T-cell (primary cell): ENCODE data around the gene DPYSL3. TPM values are rescaled to one million over a fixed set of nuclear protein-coding genes. Genes with fewer than 3 reads are reported as not detected.

Source experiments
- ATAC-seq, 4 experiments: fragments of 200-7000 bp in 3 of 4; fragments of 150-1000 bp in 1 of 4; cut with Tn5 transposase; replicated peaks in 1 of 4; 1 replicate in 3 of 4; 2 replicates in 1 of 4; pipeline ENCODE4 v1.10.0; 2021; ENCODE audit warnings: moderate library complexity in 3 of 4, mild to moderate bottlenecking in 2 of 4, moderate number of reproducible peaks in 1 of 4
- CTCF ChIA-PET, 2 donors: fragments of 300-600 bp; sonication (Branson Sonifier 250); formaldehyde crosslinking; loops; one replicate each; lab custom pipeline; 2022; ENCODE audit warnings: antibody characterized with exemption in 2 of 2; lab: Charles Lee
- POLR2A ChIA-PET, 2 donors: fragments of 300-600 bp; sonication (Branson Sonifier 250); formaldehyde crosslinking; loops; one replicate each; lab custom pipeline; 2022; ENCODE audit warnings: antibody characterized with exemption in 2 of 2; lab: Charles Lee
- DNase-seq, 35 experiments: peaks; one replicate each; pipeline versions ENCODE4 v3.0.0 to v3.0.0-alpha.2; 2013 to 2023
- H3K27ac ChIP-seq: one replicate; pipeline ENCODE4 v1.5.1; 2013; ENCODE audit warnings: low read length
- H3K27me3 ChIP-seq, 2 experiments: replicated peaks in 1 of 2; 1 replicate in 1 of 2; 2 replicates in 1 of 2; pipeline versions ENCODE4 v1.6.1 to v1.7.0; 2013; ENCODE audit warnings: low read length in 1 of 2, mixed read lengths in 1 of 2; ENCODE audit not compliant: control insufficient read depth in 2 of 2, insufficient read depth in 2 of 2; ENCODE audit errors: extremely low read depth in 1 of 2
- H3K36me3 ChIP-seq, 2 donors: 1 replicate in 1 of 2; 2 replicates in 1 of 2; pipeline versions ENCODE4 v1.6.1 to v1.7.0; 2013; ENCODE audit warnings: low read length in 1 of 2; ENCODE audit not compliant: control insufficient read depth in 2 of 2, insufficient read depth in 1 of 2; ENCODE audit errors: extremely low read depth in 1 of 2
- H3K4me1 ChIP-seq, 2 experiments: 1 replicate in 1 of 2; 2 replicates in 1 of 2; pipeline versions ENCODE4 v1.6.1 to v1.7.0; 2013; ENCODE audit warnings: low read length in 2 of 2, mixed read lengths in 1 of 2; ENCODE audit not compliant: insufficient read depth in 2 of 2, control insufficient read depth in 1 of 2; ENCODE audit errors: extremely low read depth in 1 of 2
- H3K4me3 ChIP-seq, 2 donors: 1 replicate in 1 of 2; 2 replicates in 1 of 2; pipeline versions ENCODE4 v1.5.1 to v1.7.0; 2013; ENCODE audit warnings: mild to moderate bottlenecking in 2 of 2, low read length in 1 of 2, moderate library complexity in 1 of 2; ENCODE audit not compliant: control insufficient read depth in 1 of 2; ENCODE audit errors: extremely low read depth in 1 of 2
- H3K9me3 ChIP-seq: 2 replicates; pipeline ENCODE4 v1.7.0; 2013
- H3K27ac Mint-ChIP-seq, 2 donors: one replicate each; pipeline ENCODE4 v1.8.0; 2020 to 2021; ENCODE audit warnings: mild to moderate bottlenecking in 2 of 2, mixed read lengths in 2 of 2
- H3K27me3 Mint-ChIP-seq, 2 donors: one replicate each; pipeline ENCODE4 v1.8.0; 2021 to 2022; ENCODE audit warnings: mixed read lengths in 2 of 2
- H3K36me3 Mint-ChIP-seq: one replicate; pipeline ENCODE4 v1.8.0; 2021; ENCODE audit warnings: mixed read lengths
- H3K4me1 Mint-ChIP-seq, 3 donors: one replicate each; pipeline ENCODE4 v1.8.0; 2020 to 2022; ENCODE audit warnings: mixed read lengths in 3 of 3, mild to moderate bottlenecking in 1 of 3
- H3K4me3 Mint-ChIP-seq, 3 donors: one replicate each; pipeline ENCODE4 v1.8.0; 2020 to 2022; ENCODE audit warnings: mild to moderate bottlenecking in 3 of 3, mixed read lengths in 3 of 3, moderate library complexity in 3 of 3
- H3K9me3 Mint-ChIP-seq, 3 donors: one replicate each; pipeline ENCODE4 v1.8.0; 2020 to 2022; ENCODE audit warnings: mixed read lengths in 3 of 3
- WGBS: methylation state at CpG from one replicate; pipeline ENCODE4 v1.1.5; 2013; ENCODE audit warnings: missing lambda C conversion rate; ENCODE audit not compliant: insufficient coverage; 5-methylcytosine and 5-hydroxymethylcytosine counted together
- total RNA-seq, 35 experiments: library from RNA in 6 of 35; stranded (reverse) in 6 of 35; fragments of 120-200 nt in 1 of 35; gene quantifications; one replicate each; pipeline versions ENCODE4 v1.2.1 to v1.2.4 and lab custom pipeline; 2013 to 2026

The DPYSL3 gene
- total RNA-seq, 5 donors from 2014 or later (not counting 1 experiment from before 2014, with no cell fraction given): 0.09 to 0.68 (median 0.54) TPM

- H3K27ac ChIP-seq: no peak overlapping the region
Observed at GRCh38 chr5:147485814-147486213, 24.1 kb downstream of the DPYSL3 start.

GRCh38 chr5:147485046-147485445 lies 24.8 kb downstream of the DPYSL3 start:
- H3K9me3 ChIP-seq: no peaks in the 10 kb centered on the region
- ChIA-PET POLR2A (no interaction called here), CTCF (no interaction called here)
- no peak overlapping the region for H3K4me3 ChIP-seq
- H3K36me3 ChIP-seq: no peaks in the 10 kb centered on the region
- WGBS: no CpG with 5 or more reads among the region's 6 CpGs
- Mint-ChIP-seq H3K27ac (no peak overlapping the region), H3K4me1 (no peaks in the 10 kb centered on the region), H3K27me3 (peaks cover 1 to 11% of the 10 kb centered on the region in 2 donors), H3K9me3 (peaks cover 0 to 6% (median 0%) of the 10 kb centered on the region in 3 donors), H3K36me3 (no peaks in the 10 kb centered on the region), H3K4me3 (no peak overlapping the region)
- peaks cover 0 to 3% of the 10 kb centered on the region in 2 experiments for H3K27me3 ChIP-seq
- ATAC-seq: no peak
- H3K4me1 ChIP-seq: no peaks in the 10 kb centered on the region
- no peak for DNase-seq
- no peak overlapping the region for H3K27ac ChIP-seq

More at GRCh38 chr5:147485814-147486213, 24.1 kb downstream of the DPYSL3 start:
- Mint-ChIP-seq H3K27ac (no peak overlapping the region), H3K4me3 (no peak overlapping the region), H3K27me3 (peaks cover 8 to 14% of the 10 kb centered on the region in 2 donors), H3K4me1 (no peaks in the 10 kb centered on the region), H3K9me3 (peaks cover 0 to 6% (median 0%) of the 10 kb centered on the region in 3 donors), H3K36me3 (no peaks in the 10 kb centered on the region)
- peaks cover 0 to 3% of the 10 kb centered on the region in 2 experiments for H3K27me3 ChIP-seq
- POLR2A ChIA-PET: no interaction called here
- no peaks in the 10 kb centered on the region for H3K36me3 ChIP-seq
- CTCF ChIA-PET: no interaction called here
- no peak for ATAC-seq
- no peaks in the 10 kb centered on the region for H3K4me1 ChIP-seq
- WGBS: no CpG with 5 or more reads among the region's 2 CpGs
- no peak for DNase-seq
- no peak overlapping the region for H3K4me3 ChIP-seq
- no peaks in the 10 kb centered on the region for H3K9me3 ChIP-seq

- CTCF ChIA-PET: no interaction called here
- Histone ChIP-seq H3K9me3 (no peaks in the 10 kb centered on the region), H3K27ac (no peak overlapping the region), H3K36me3 (no peaks in the 10 kb centered on the region), H3K27me3 (peaks cover 0 to 3% of the 10 kb centered on the region in 2 experiments), H3K4me1 (no peaks in the 10 kb centered on the region), H3K4me3 (no peak overlapping the region)
- Mint-ChIP-seq H3K4me1 (no peaks in the 10 kb centered on the region), H3K36me3 (no peaks in the 10 kb centered on the region), H3K27me3 (peaks cover 0 to 11% of the 10 kb centered on the region in 2 donors), H3K27ac (no peak overlapping the region), H3K9me3 (peaks cover 0 to 6% (median 0%) of the 10 kb centered on the region in 3 donors), H3K4me3 (no peak overlapping the region)
- WGBS: no CpG with 5 or more reads among the region's 3 CpGs
- DNase-seq (no peak), ATAC-seq (no peak)
- POLR2A ChIA-PET: no interaction called here
Observed at GRCh38 chr5:147484708-147485020, 25.2 kb downstream of the DPYSL3 start.

GRCh38 chr5:147483961-147484707 lies 25.7 kb downstream of the DPYSL3 start:
- no peak for DNase-seq
- Mint-ChIP-seq H3K36me3 (no peaks in the 10 kb centered on the region), H3K27me3 (peaks cover 0 to 11% of the 10 kb centered on the region in 2 donors), H3K4me1 (no peaks in the 10 kb centered on the region), H3K4me3 (no peak overlapping the region), H3K27ac (no peak overlapping the region), H3K9me3 (peaks cover 0 to 6% (median 0%) of the 10 kb centered on the region in 3 donors)
- Histone ChIP-seq H3K27me3 (peaks cover 0 to 3% of the 10 kb centered on the region in 2 experiments), H3K9me3 (no peaks in the 10 kb centered on the region), H3K4me3 (no peak overlapping the region), H3K36me3 (no peaks in the 10 kb centered on the region), H3K27ac (no peak overlapping the region), H3K4me1 (no peaks in the 10 kb centered on the region)
- ChIA-PET CTCF (no interaction called here), POLR2A (no interaction called here)
- no peak for ATAC-seq
- WGBS: 21% methylated on average over 2 of the region's 5 CpGs

GRCh38 chr5:147483188-147483790 lies 26.6 kb downstream of the DPYSL3 start:
- no peak overlapping the region for H3K4me3 Mint-ChIP-seq

GRCh38 chr5:147482706-147483180 lies 27.1 kb downstream of the DPYSL3 start:
- no peaks in the 10 kb centered on the region for H3K4me1 ChIP-seq
- no peak overlapping the region for H3K4me3 Mint-ChIP-seq
- no peaks in the 10 kb centered on the region for H3K36me3 ChIP-seq
- H3K27ac Mint-ChIP-seq: no peak overlapping the region
- CTCF ChIA-PET: no interaction called here
- 80% methylated on average over 1 of the region's 7 CpGs for WGBS
- no peak for DNase-seq
- no peaks in the 10 kb centered on the region for H3K4me1 Mint-ChIP-seq
- POLR2A ChIA-PET: no interaction called here
- H3K9me3 Mint-ChIP-seq: peaks cover 0 to 6% (median 0%) of the 10 kb centered on the region in 3 donors
- no peak overlapping the region for H3K4me3 ChIP-seq
- H3K27me3 ChIP-seq: no peaks in the 10 kb centered on the region
- peaks cover 7 to 10% of the 10 kb centered on the region in 2 donors for H3K27me3 Mint-ChIP-seq
- no peak for ATAC-seq
- no peak overlapping the region for H3K27ac ChIP-seq
- H3K9me3 ChIP-seq: no peaks in the 10 kb centered on the region
- H3K36me3 Mint-ChIP-seq: no peaks in the 10 kb centered on the region

More at GRCh38 chr5:147483188-147483790, 26.6 kb downstream of the DPYSL3 start:
- WGBS: 80% methylated on average over 1 of the region's 5 CpGs
- DNase-seq (no peak), ATAC-seq (no peak)
- H3K4me1 Mint-ChIP-seq: no peaks in the 10 kb centered on the region
- H3K27me3 Mint-ChIP-seq: peaks cover 5 to 10% of the 10 kb centered on the region in 2 donors
- Histone ChIP-seq H3K4me1 (no peaks in the 10 kb centered on the region), H3K27ac (no peak overlapping the region), H3K4me3 (no peak overlapping the region), H3K9me3 (no peaks in the 10 kb centered on the region), H3K27me3 (no peaks in the 10 kb centered on the region), H3K36me3 (no peaks in the 10 kb centered on the region)
- peaks cover 0 to 6% (median 0%) of the 10 kb centered on the region in 3 donors for H3K9me3 Mint-ChIP-seq
- H3K36me3 Mint-ChIP-seq: no peaks in the 10 kb centered on the region
- no peak overlapping the region for H3K27ac Mint-ChIP-seq
- POLR2A ChIA-PET: no interaction called here
- CTCF ChIA-PET: no interaction called here
